HG03045 (cell line): ENCODE results near the gene INPP5E.
"Not testable (repeated sequence)": the region's sequence is repeated elsewhere in the genome, so short reads cannot be mapped to it uniquely, and the experiment has no call there.

Experiments used
- ATAC-seq: cut with Tn5 transposase; IDR thresholded peaks from one replicate; pipeline ENCODE4 v1.9.1; 2021; ENCODE audit warnings: mild to moderate bottlenecking, moderate library complexity; ENCODE audit not compliant: unreplicated experiment

The INPP5E gene

DNA sequence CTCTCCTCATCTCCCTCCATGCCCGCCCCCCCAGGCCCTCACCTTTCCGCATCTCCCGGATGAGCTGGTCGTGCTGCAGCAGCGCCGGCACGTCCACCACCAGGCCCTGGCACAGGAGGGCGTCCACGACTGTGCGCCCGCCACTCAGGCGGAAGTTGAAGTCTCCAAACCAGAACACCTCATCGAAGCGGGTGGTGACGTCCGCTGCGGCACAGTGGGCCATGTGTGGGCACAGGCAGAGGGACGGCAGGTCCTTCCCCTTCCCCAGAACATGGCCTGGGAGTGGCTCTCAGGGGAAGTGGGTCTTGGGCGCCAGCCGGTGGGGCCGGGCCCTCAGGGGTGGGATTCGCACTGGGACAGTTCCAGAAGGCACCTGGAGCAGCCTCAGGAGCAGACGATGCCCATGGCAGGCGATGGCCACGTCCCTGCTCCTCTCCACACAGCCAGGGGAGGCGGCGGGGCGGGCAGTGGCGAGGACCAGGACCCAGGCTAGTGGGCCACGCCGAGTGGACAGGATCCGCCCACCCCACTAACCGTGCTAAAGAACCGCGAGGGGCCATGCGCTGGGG, 7.8 kb downstream of the INPP5E start:
- no peak for ATAC-seq

DNA sequence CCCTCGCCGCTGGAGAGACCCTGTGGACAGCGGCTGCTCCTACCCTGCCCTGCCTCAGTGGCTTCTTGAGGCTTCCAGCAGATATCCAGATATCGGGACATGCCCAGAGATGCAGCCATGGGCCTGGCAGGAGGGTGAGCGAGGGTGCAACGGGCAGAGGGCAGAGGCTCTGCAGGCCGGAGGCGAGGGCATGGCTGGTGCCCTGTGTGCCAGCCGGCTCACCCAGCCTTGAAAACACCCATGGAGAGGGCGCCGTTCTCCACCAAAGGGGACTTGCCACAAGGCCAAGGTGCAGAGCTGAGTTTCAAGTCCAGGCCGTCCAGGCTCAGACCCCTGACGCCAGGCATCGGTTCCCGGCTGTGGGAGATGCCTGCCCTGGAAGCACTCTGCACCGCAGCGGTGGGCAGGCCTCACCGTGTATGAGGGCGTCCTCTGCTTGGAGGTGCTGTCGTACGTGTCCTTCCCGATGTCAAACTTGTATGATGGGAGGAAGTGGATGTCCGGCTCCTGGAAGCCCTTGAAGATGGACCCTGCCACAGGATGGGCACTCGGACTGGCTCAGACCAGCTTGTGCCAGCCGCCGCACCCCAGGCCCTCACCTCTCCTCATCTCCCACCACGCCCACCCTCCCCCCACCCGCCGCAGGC, 8.9 kb downstream of the INPP5E start:
- ATAC-seq, result no peak

GRCh38 chr9:136429683-136430491, 9.8 kb downstream of the INPP5E start:
- no peak for ATAC-seq

GRCh38 chr9:136429075-136429628, 10.5 kb downstream of the INPP5E start:
- ATAC-seq, result no peak

- no peak for ATAC-seq
Measured at GRCh38 chr9:136426787-136427186, 12.9 kb downstream of the INPP5E start.

DNA sequence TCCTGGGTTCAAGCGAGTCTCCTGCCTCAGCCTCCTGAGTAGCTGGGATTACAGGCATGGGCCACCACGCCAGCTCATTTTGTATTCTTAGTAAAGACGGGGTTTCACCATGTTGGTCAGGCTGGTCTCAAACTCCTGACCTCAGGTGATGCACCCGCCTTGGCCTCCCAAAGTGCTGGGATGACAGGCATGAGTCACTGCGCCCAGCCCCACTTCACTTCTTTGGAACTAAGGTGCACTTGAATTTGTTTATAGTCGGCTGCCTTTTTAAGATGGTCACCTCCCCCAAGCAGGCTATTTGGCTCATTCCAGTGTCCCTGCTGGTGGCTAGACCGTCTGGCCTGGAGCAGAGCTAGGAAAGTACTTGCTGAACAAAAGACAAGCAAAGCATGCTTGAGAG, 14.3 kb downstream of the INPP5E start:
- not testable (repeated sequence) for ATAC-seq

DNA sequence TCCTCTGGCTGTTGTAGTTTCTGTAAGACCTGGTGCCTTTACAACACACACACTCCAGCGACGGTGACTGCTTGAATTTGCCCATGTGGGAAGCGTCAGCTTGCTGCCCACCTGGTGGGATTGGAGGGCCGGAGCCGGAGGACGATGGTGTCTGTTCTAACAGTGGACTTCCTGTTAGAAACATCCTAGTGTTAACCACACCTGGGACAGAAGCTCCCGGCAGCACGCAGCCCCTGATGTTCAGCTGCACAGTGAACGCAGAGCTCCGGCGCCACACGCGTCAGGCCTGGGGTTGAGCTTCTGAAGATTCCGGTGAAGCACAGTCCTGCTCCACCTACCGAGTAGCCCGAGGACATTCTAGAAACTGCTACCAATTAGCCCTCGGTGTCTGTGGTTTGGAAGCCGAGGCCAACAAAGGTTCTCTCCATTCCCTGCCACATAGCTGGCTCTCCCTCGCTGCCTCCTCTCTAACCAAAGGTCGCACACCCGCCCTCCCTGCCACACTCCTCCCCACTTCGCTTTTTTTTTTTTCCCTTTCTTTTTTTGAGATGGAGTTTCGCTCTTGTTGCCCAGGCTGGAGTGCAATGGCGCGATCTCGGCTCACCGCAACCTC, 14.8 kb downstream of the INPP5E start:
- ATAC-seq, result no peak

DNA sequence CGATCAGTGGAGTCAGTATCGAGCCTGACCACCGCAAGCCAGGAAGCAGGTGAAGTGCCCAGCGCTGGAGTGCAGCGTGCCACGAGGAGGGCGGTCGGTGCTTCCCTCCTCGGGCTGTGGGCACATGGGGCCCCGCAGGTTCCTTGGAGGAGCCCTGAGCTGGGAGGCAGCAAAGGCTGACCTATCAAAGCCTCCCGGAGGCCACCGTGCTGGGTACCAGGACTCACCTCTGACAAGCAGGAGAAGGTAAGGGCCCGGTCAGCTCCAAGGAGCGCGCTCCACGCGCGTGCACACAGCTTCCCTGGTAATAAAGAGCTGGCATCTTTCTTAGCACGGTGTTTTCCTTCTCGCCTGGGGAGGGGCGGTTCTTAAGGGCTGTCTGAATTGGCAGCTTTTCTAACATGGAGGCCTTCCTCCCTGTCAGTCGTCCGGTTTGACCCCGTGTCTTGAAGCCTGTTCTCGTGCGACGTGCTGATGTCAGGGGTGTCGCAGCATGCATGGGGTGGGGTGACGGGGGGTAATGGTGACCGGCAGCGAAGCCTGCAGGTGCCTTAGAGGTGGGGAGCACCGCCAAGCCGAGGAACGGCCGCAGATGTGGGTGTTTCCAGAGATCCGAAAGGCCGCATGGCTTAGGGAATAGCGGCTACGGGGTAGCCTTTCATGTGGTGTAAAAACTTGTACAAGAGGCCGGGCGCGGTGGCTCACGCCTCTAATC, 16.1 kb downstream of the INPP5E start:
- ATAC-seq, result no peak

DNA sequence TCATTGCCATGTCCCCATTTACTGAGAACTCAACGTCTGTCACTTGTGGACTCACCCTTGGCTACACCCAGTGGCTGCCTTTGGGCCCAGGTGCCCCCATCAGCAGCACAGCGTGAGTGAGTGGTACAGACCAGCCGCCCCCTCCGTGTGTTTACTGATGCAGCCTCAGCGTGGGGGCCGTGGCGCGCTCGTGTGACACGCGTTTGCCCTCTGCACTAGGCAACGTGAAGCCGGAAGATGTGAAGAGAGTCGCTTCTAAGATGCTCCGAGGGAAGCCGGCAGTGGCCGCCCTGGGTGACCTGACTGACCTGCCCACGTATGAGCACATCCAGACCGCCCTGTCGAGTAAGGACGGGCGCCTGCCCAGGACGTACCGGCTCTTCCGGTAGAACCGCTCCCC, 16.8 kb downstream of the INPP5E start:
- no peak for ATAC-seq

DNA sequence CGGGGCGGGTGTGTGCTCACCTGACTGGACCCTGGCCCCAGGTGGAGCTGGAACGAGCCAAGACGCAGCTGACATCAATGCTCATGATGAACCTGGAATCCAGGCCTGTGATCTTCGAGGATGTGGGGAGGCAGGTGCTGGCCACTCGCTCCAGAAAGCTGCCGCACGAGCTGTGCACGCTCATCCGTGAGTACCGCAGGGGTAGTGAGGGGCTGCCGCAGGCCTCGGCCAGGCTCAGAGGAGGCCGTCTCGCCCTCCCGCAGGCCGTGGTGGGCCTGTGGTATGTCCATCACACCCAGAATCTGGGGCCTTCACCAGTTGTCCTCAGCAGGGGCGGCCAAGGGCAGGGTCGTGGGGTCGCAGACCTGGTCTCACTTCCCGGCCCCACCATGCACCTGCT, 17.9 kb downstream of the INPP5E start:
- no peak for ATAC-seq

GRCh38 chr9:136419092-136419420, 20.6 kb downstream of the INPP5E start:
- no peak for ATAC-seq

- no peak for ATAC-seq
Measured at GRCh38 chr9:136418182-136419091, 21.2 kb downstream of the INPP5E start.

DNA sequence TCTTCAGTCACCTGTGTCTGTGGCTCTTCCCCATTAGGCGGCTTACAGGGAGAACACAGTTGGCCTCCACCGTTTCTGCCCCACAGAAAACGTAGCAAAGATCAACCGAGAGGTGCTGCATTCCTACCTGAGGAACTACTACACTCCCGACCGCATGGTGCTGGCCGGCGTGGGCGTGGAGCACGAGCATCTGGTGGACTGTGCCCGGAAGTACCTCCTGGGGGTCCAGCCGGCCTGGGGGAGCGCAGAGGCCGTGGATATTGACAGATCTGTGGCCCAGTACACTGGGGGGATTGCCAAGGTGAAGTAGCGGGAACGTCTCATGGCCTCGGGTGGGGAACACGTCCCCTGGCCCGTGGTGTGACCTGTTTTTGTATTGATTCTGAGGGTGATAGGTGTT, 22.7 kb downstream of the INPP5E start:
- ATAC-seq, result no peak

DNA sequence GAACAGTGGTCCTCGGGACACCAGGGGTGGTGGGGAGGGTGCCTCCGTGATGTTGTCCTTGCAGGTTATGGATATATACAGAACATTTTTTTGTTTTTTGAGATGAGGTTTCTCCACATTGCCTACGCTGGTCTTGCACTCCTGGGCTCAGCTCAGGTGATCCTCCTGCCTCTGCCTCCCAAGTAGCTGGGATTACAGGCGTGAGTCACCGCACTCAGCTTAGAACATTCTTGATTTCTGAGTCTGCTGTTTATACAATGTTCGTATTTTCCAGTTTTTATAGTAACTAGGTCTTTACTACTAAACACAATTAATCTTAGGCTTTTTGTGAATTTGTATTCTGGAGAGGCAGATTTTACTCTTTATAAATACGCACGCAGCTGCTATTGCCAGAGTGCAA, 23.2 kb downstream of the INPP5E start:
- no peak for ATAC-seq

GRCh38 chr9:136412962-136413361, 26.7 kb downstream of the INPP5E start:
- ATAC-seq, result no peak

DNA sequence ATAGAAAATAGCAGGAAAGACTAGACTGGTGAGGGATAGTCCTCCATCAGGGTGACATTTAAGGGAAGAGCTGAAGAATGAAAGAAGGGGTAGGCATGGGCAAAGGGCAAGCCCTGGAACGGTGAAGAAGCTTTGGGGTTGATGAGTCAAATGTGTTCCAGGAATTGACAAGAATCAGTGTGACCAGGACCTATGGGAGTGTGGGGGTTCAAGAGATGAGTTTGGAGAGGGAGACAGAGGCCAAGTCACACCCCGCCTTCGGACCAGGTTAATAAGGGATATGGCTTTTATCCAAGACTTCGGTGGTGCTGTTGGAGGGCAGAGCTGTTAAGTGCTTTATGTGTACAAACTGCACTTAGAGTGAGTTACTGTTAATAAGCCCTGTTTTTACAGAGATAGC, 28.3 kb downstream of the INPP5E start:
- no peak for ATAC-seq

DNA sequence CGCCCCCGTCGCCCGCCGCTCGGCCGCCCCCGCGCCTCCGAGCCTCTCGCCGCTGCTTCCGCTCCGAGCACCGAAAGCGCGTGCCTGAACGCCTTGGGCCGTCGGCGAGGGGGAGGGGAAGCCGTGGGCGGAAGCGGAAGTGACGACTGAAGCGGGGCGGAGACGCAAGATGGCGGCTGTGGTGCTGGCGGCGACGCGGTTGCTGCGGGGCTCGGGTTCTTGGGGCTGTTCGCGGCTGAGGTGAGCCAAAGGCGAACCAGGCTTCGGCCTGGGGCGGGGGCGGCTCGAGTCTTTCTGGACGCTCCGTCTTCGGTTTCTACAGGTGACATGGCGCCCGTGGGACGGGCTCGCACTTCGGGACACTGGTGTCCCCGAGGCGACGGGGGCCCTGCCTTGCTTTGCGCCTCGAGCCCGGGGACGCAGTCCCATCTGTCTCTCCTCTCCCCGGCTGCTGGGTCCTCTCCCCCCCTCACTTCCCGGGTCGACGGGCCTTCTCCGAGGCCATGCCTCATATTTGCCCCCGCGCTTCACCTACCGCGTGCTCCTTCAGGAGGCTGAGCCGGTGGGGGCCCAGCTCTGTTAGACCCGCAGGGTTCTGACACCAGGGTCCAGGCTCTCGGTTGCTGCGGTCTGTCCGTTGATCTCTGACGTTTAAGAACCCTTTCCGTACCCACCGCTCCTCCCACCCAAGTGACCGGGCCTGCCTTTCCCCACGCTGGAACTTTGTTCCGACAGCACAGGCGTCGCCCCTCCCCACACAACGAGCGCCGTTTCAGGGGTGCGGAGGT, 29.0 kb downstream of the INPP5E start, which contains the start of the genes ENTR1 and PMPCA:
Gene ENTR1, minus strand, starts transcription at position 115 of the 788 bp plus-strand sequence. CDS start 217 bp downstream, outside the sequence.
Gene PMPCA, plus strand, starts transcription at position 159 of the 788 bp plus-strand sequence. Its CDS starts 11 bp downstream, at position 170.
- ATAC-seq, result peak; percentile 79

GRCh38 chr9:136409557-136410455, 29.8 kb downstream of the INPP5E start:
- no peak for ATAC-seq
